Fibroblast of lung (primary cell): Measurements from ENCODE around the gene PPP4R3B.

Source experiments
- CTCF ChIP-seq, 2 donors: IDR thresholded peaks in 1 of 2; conservative IDR thresholded peaks in 1 of 2; 1 replicate in 1 of 2; 2 replicates in 1 of 2; pipeline ENCODE4 v1.5.1; 2011 to 2012; ENCODE audit warnings: low read length in 2 of 2, control low read depth in 1 of 2, inconsistent platforms in 1 of 2, low read depth in 1 of 2, mild to moderate bottlenecking in 1 of 2
- EZH2 ChIP-seq: IDR thresholded peaks from 2 replicates; pipeline ENCODE4 v1.5.1; 2012; ENCODE audit warnings: low read length, control low read depth, mild to moderate bottlenecking; ENCODE audit errors: missing control alignments

- no peak for TF ChIP-seq CTCF (conservative IDR thresholded peaks at IDR 0.05 in 1 of 2, IDR thresholded peaks at IDR 0.05 in 1 of 2; ENCODE audit: low read depth in 1 of 2, low read length in 2 of 2)
- no peak for TF ChIP-seq EZH2
Observed at GRCh38 chr2:55581874-55582547, 35.4 kb downstream of the PPP4R3B start.
